Stimulated activated CD4-positive, alpha-beta T cell treated with anti-CD3 and anti-CD28 coated beads, TNF-alpha, amount 100 ng/mL, for 1 hour (primary cell): Measurements from ENCODE around the gene SEMA4B.

ENCODE experiments used
- DNase-seq, 3 donors: peaks; one replicate each; pipeline ENCODE4 v3.0.0-alpha.2; 2020; ENCODE audit warnings: low read depth in 3 of 3, low spot score in 1 of 3

Gene SEMA4B

GRCh38 chr15:90225504-90226234 lies 24.5 kb downstream of the SEMA4B start:
- no peak for DNase-seq

- DNase-seq: no peak
Measured at GRCh38 chr15:90227336-90227735, 26.2 kb downstream of the SEMA4B start.

- no peak for DNase-seq
Measured at GRCh38 chr15:90227816-90228772, 27.0 kb downstream of the SEMA4B start.

- no peak for DNase-seq
Measured at GRCh38 chr15:90228960-90229359, 27.8 kb downstream of the SEMA4B start.

- DNase-seq: no peak
Measured at GRCh38 chr15:90230071-90230494, 29.0 kb downstream of the SEMA4B start.

- no peak for DNase-seq
Measured at GRCh38 chr15:90230610-90231009, 29.5 kb downstream of the SEMA4B start.

- DNase-seq: peak; percentile 42 to 67 (median 60)
Measured at GRCh38 chr15:90231028-90232017, 30.2 kb downstream of the SEMA4B start.

GRCh38 chr15:90232196-90232595 lies 31.1 kb downstream of the SEMA4B start:
- DNase-seq: no peak

GRCh38 chr15:90232941-90233386 lies 31.8 kb downstream of the SEMA4B start:
- DNase-seq: no peak

- DNase-seq: peak in 2 of 3 donors; percentile 91 to 93
Measured at GRCh38 chr15:90233387-90234095, 32.4 kb downstream of the SEMA4B start, which contains the start of gene CIB1. Gene CIB1, minus strand, starts transcription at chr15:90233941. Its CDS starts 56 bp downstream, at chr15:90233885.

GRCh38 chr15:90234096-90234988 lies 33.2 kb downstream of the SEMA4B start, which contains the start of gene GDPGP1:
Gene GDPGP1, plus strand, starts transcription at chr15:90234209. Its CDS starts 6,700 bp downstream, at chr15:90240909.
- peak in 1 of 3 donors; percentile 93 for DNase-seq

- no peak for DNase-seq
Measured at GRCh38 chr15:90239371-90239770, 38.2 kb downstream of the SEMA4B start.

GRCh38 chr15:90240856-90241255 lies 39.7 kb downstream of the SEMA4B start:
- no peak for DNase-seq

GRCh38 chr15:90241343-90242192 lies 40.4 kb downstream of the SEMA4B start:
- DNase-seq: no peak

- no peak for DNase-seq
Measured at GRCh38 chr15:90243943-90244639, 43.0 kb downstream of the SEMA4B start.

- no peak for DNase-seq
Measured at GRCh38 chr15:90248789-90249202, 47.7 kb downstream of the SEMA4B start.

- DNase-seq: peak in 2 of 3 donors; percentile 20 to 70
Measured at GRCh38 chr15:90249203-90249863, 48.2 kb downstream of the SEMA4B start, which contains the start of gene TTLL13. Gene TTLL13, plus strand, starts transcription at chr15:90249556. Its CDS starts 1,075 bp downstream, at chr15:90250631.
